Thoracic aorta (tissue), 2 donors: ENCODE results near the gene MT1HL1. TPM values are rescaled to one million over a fixed set of nuclear protein-coding genes. Genes with fewer than 3 reads are reported as not detected.
A peak's percentile ranks its signal among the peaks of the same experiment; 100 is the strongest.
"Not testable (repeated sequence)": the region's sequence is repeated elsewhere in the genome, so short reads cannot be mapped to it uniquely, and the experiment has no call there.

Source experiments
- ATAC-seq: fragments of 150-250 bp; one replicate; pipeline ENCODE4 v1.8.0; 2017; ENCODE audit warnings: low read depth; ENCODE audit not compliant: insufficient number of reproducible peaks, low FRiP score
- DNase-seq: peaks from one replicate; pipeline ENCODE4 v3.0.0-alpha.2; 2020; ENCODE audit warnings: low spot score
- H3K27ac ChIP-seq, 2 donors: fragments of 200-600 bp; sonication (generic); 1 replicate in 1 of 2; 2 replicates in 1 of 2; pipeline ENCODE4 v1.5.1; 2016; ENCODE audit warnings: mild to moderate bottlenecking in 2 of 2, moderate library complexity in 2 of 2
- H3K27me3 ChIP-seq: fragments of 200-600 bp; sonication (generic); replicated peaks from 2 replicates; pipeline ENCODE4 v1.6.0; 2016; ENCODE audit warnings: mild to moderate bottlenecking; ENCODE audit not compliant: insufficient read depth
- H3K36me3 ChIP-seq: fragments of 200-600 bp; sonication (generic); one replicate; pipeline ENCODE4 v1.5.1; 2016
- H3K4me1 ChIP-seq, 2 donors: fragments of 200-600 bp; sonication (generic); 1 replicate in 1 of 2; 2 replicates in 1 of 2; pipeline versions ENCODE4 v1.5.1 to v1.6.0; 2016; ENCODE audit warnings: low read depth in 2 of 2, mild to moderate bottlenecking in 1 of 2; ENCODE audit not compliant: control insufficient read depth in 1 of 2
- H3K4me3 ChIP-seq: fragments of 200-600 bp; sonication (generic); 2 replicates; pipeline ENCODE4 v1.5.1; 2016; ENCODE audit warnings: mild to moderate bottlenecking
- H3K9me3 ChIP-seq: fragments of 200-600 bp; sonication (generic); 2 replicates; pipeline ENCODE4 v1.5.1; 2016
- CTCF ChIP-seq: fragments of 200-600 bp; sonication (generic); IDR thresholded peaks from one replicate; pipeline ENCODE4 v1.5.1; 2019; ENCODE audit warnings: antibody characterized with exemption
- total RNA-seq, 2 donors: library from RNA; depleted of rRNA; stranded (reverse); fragments of >200 nt; gene quantifications; one replicate each; pipeline versions ENCODE4 v1.1.0 to v1.2.3, GENCODE V29; 2016

Gene MT1HL1
- total RNA-seq, 2 donors from 2014 or later, result not detected

- no peak for TF ChIP-seq CTCF
- ATAC-seq, result peak; percentile 29
- H3K27ac ChIP-seq, result peak overlapping the region; percentile 19 to 76
- no peaks in the 10 kb centered on the region for H3K27me3 ChIP-seq
- no peak overlapping the region for H3K4me3 ChIP-seq
- no peaks in the 10 kb centered on the region for H3K36me3 ChIP-seq
- DNase-seq, result no peak
- no peaks in the 10 kb centered on the region for H3K9me3 ChIP-seq
- H3K4me1 ChIP-seq, result peaks cover 3 to 23% of the 10 kb centered on the region in 2 donors
These were observed 23.6 kb downstream of the MT1HL1 start for GRCh38 chr1:236980673-236981072.

- peak overlapping the region in 1 of 2 donors; percentile 26 for H3K27ac ChIP-seq
- TF ChIP-seq CTCF, result no peak
- no peaks in the 10 kb centered on the region for H3K9me3 ChIP-seq
- no peaks in the 10 kb centered on the region for H3K27me3 ChIP-seq
- no peaks in the 10 kb centered on the region for H3K36me3 ChIP-seq
- peaks cover 3 to 23% of the 10 kb centered on the region in 2 donors for H3K4me1 ChIP-seq
- H3K4me3 ChIP-seq, result no peak overlapping the region
- ATAC-seq (no peak), DNase-seq (no peak)
These were observed 24.9 kb downstream of the MT1HL1 start for GRCh38 chr1:236979149-236979900.

- H3K9me3 ChIP-seq, result no peaks in the 10 kb centered on the region
- H3K27me3 ChIP-seq, result no peaks in the 10 kb centered on the region
- no peak overlapping the region for H3K27ac ChIP-seq
- H3K4me3 ChIP-seq, result no peak overlapping the region
- H3K36me3 ChIP-seq, result no peaks in the 10 kb centered on the region
- H3K4me1 ChIP-seq, result peaks cover 3 to 23% of the 10 kb centered on the region in 2 donors
- ATAC-seq (no peak), DNase-seq (no peak)
- no peak for TF ChIP-seq CTCF
These were observed 25.5 kb downstream of the MT1HL1 start for GRCh38 chr1:236978740-236979139.

GRCh38 chr1:236975461-236975860 lies 28.8 kb downstream of the MT1HL1 start:
- H3K36me3 ChIP-seq, result no peaks in the 10 kb centered on the region
- TF ChIP-seq CTCF, result no peak
- DNase-seq, result no peak
- no peaks in the 10 kb centered on the region for H3K27me3 ChIP-seq
- peaks cover 0 to under 1% of the 10 kb centered on the region in 2 donors for H3K4me1 ChIP-seq
- no peaks in the 10 kb centered on the region for H3K9me3 ChIP-seq
- no peak overlapping the region for H3K27ac ChIP-seq
- ATAC-seq, result no peak
- H3K4me3 ChIP-seq, result no peak overlapping the region

- H3K4me1 ChIP-seq, H3K27me3 ChIP-seq, DNase-seq, H3K4me3 ChIP-seq, ATAC-seq, H3K36me3 ChIP-seq, H3K27ac ChIP-seq, H3K9me3 ChIP-seq: not testable (repeated sequence)
These were observed 30.2 kb downstream of the MT1HL1 start for GRCh38 chr1:236974025-236974424.

- H3K9me3 ChIP-seq, result no peaks in the 10 kb centered on the region
- H3K27me3 ChIP-seq, result no peaks in the 10 kb centered on the region
- H3K27ac ChIP-seq, result no peak overlapping the region
- DNase-seq, result no peak
- H3K36me3 ChIP-seq, result no peaks in the 10 kb centered on the region
- no peaks in the 10 kb centered on the region for H3K4me1 ChIP-seq
- no peak for ATAC-seq
- no peak overlapping the region for H3K4me3 ChIP-seq
- TF ChIP-seq CTCF, result no peak
These were observed 37.6 kb downstream of the MT1HL1 start for GRCh38 chr1:236966636-236967035.
